ENCODE results near the gene PRKCE. TPM values are rescaled to one million over a fixed set of nuclear protein-coding genes. Genes with fewer than 3 reads are reported as not detected.

PRKCE gene
- total and polyA plus RNA-seq, 7 donors, result 3.0 to 21.9 (median 15.8) TPM

DNA sequence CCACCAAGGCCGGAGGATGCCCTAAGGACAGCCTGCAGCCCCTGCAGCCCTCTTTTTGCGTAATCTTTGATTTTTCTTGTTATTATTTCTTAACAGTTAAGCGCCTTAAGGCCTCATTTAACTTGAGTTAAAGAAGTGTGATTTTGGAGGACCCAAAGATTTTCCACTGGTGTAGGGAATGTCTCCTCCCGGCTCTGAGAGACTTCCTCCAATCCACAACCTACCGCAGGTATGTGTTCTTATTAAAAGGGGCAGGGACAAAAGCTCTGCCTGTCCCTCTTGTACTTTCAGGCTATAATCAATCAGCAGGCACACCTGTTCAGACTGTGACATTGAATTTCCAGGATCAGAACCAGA lies 285.1 kb downstream of the PRKCE start:
- H3K36me3 ChIP-seq, result no peaks in the 10 kb centered on the region
- H3K27me3 ChIP-seq, result no peaks in the 10 kb centered on the region
- peak overlapping the region; percentile 59 to 90 (median 81) for H3K27ac ChIP-seq
- DNase-seq, result no peak
- no peaks in the 10 kb centered on the region for H3K9me3 ChIP-seq
- WGBS, 2 donors, result 57 to 75% methylated on average over 5 of the region's 5 CpGs
- intact Hi-C loops (cut with DNase I), result loop anchor here (1.0 to 5.0 kb wide), 5 partner anchors 52 to 293 kb away; no protein-coding TSS in a partner anchor
- TF ChIP-seq, protein P1, sequence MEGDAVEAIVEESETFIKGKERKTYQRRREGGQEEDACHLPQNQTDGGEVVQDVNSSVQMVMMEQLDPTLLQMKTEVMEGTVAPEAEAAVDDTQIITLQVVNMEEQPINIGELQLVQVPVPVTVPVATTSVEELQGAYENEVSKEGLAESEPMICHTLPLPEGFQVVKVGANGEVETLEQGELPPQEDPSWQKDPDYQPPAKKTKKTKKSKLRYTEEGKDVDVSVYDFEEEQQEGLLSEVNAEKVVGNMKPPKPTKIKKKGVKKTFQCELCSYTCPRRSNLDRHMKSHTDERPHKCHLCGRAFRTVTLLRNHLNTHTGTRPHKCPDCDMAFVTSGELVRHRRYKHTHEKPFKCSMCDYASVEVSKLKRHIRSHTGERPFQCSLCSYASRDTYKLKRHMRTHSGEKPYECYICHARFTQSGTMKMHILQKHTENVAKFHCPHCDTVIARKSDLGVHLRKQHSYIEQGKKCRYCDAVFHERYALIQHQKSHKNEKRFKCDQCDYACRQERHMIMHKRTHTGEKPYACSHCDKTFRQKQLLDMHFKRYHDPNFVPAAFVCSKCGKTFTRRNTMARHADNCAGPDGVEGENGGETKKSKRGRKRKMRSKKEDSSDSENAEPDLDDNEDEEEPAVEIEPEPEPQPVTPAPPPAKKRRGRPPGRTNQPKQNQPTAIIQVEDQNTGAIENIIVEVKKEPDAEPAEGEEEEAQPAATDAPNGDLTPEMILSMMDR (IDR thresholded peaks at IDR 0.05), result no peak
- TF ChIP-seq EP300 (IDR thresholded peaks at IDR 0.05), result no peak
- TF ChIP-seq POLR2A (IDR thresholded peaks at IDR 0.05), result no peak
- TF ChIP-seq POLR2AphosphoS5 (IDR thresholded peaks at IDR 0.05), result no peak
- H3K4me3 ChIP-seq, result no peak overlapping the region
- H3K4me1 ChIP-seq, result peaks cover 0 to 58% (median 37%) of the 10 kb centered on the region in 4 donors

DNA sequence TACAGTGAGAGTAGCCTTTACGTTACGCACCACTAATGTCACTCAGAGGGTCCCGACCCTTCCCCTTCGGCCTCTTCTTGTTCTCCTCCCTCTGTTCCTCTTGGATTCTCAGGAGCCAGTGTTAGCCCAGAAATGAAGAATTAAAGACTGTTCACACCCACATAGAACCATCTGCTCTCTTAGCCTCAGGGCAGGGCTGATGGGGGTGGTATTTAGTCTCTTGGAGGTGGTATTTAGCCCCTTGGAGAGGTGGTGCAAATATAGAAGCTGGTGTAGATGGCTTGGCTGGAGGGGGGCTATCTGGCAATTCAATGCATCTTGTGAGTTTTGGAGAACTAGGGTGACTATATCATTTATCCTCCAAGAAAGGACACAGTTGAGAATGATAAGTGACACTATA lies 286.5 kb downstream of the PRKCE start:
- intact Hi-C loops (cut with DNase I), result loop anchor here (2.0 to 5.0 kb wide), 4 partner anchors 53 to 236 kb away; no protein-coding TSS in a partner anchor
- peak overlapping the region; percentile 65 to 90 (median 81) for H3K27ac ChIP-seq
- no peaks in the 10 kb centered on the region for H3K36me3 ChIP-seq
- peaks cover 0 to 72% (median 48%) of the 10 kb centered on the region in 4 donors for H3K4me1 ChIP-seq
- WGBS, 2 donors, result 93 to 95% methylated on average over 4 of the region's 4 CpGs
- DNase-seq, result no peak
- no peak overlapping the region for H3K4me3 ChIP-seq
- no peaks in the 10 kb centered on the region for H3K27me3 ChIP-seq
- TF ChIP-seq, protein P1 (IDR thresholded peaks at IDR 0.05), result no peak
- TF ChIP-seq POLR2A (IDR thresholded peaks at IDR 0.05), result no peak
- no peak for TF ChIP-seq EP300 (IDR thresholded peaks at IDR 0.05)
- no peak for TF ChIP-seq POLR2AphosphoS5 (IDR thresholded peaks at IDR 0.05)
- H3K9me3 ChIP-seq, result no peaks in the 10 kb centered on the region

DNA sequence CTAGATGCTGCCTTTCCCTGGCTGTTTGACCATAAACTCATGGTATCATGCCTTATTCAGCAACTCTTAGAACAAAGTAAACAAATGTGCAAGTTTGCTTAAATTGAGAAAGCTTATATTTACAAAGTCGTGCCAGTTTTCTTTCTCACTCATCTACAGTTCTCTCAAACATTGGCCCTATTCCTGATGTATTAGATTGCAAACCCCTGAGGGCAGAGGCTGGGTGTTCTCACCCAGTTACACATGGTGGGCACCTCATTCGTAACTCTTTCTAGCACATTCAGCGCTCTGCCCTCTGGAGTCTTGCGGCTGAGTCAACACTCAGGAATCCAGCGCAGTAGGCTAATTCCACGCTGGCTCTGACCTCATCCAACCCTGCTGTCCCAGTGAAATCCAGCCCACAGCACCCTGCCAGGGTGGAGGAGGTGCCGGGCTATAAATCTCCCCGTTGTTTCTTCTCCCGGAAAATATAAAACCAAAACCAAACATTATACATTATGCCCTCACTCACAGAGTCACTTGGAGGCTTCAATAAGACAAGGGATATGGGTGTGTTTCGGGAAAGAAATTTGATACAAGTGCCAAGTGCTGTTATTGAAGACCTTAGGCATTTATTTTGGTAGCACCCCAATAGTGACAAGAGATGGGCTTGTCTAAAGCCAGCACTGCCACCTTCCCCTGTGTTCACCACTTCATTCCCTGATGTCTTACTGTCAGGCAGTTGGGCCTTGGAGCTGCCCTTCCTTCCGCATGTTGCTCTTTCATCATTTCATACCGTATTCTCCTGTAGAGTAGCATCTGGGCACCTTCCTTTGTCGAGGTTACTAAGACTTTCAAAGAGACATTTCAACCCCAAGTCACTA lies 287.4 kb downstream of the PRKCE start:
- Histone ChIP-seq H3K9me3 (no peaks in the 10 kb centered on the region), H3K4me3 (peak overlapping the region in 1 of 4 donors; percentile 4), H3K36me3 (no peaks in the 10 kb centered on the region), H3K27ac (peak overlapping the region; percentile 65 to 90 (median 81)), H3K4me1 (peaks cover 0 to 80% (median 56%) of the 10 kb centered on the region in 4 donors), H3K27me3 (no peaks in the 10 kb centered on the region)
- TF ChIP-seq EP300 (IDR thresholded peaks at IDR 0.05) (peak in 3 of 4 donors; percentile 48 to 84 (median 55)), POLR2AphosphoS5 (IDR thresholded peaks at IDR 0.05) (peak in 3 of 4 donors; percentile 79 to 86 (median 81)), POLR2A (IDR thresholded peaks at IDR 0.05) (no peak)
- TF ChIP-seq, protein P1 (IDR thresholded peaks at IDR 0.05), result no peak
- peak; percentile 92 for DNase-seq
- WGBS, 2 donors, result 15 to 57% methylated on average over 13 of the region's 13 CpGs
- intact Hi-C loops (cut with DNase I), result loop anchor here (5.0 kb wide), 3 partner anchors 122 to 237 kb away; no protein-coding TSS in a partner anchor

DNA sequence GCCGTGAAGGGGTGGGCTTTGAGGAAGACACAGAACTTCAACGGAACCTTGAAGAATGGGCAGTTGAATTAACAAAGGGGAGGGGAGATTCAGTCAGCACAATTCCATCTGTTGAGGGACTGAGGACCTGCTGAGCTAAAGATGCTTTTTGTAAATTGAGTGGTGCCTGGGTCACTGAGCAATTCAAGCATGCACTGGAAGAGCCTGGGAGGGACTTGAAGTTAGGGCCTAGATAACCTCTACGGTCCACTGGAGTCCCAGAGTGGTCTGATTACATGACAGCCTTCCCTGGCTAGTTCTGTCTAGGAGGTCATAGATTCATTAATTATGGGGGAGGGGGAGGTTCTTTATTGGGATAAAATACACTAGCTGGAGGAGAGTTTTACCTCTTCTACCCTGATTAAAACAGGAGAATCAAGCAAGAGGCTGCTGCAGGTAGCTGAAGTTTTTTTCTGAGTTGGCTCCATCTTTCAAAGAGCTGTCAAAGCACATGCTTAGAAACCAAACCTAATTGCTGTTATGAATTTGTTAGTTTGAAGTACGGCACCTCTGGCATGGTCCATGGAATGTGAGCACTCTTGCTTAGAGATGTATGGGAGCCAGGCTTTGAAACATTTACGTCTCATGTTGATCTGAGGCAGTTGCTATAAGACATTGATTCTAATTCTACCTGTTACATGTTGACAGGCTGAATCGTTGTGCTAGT lies 290.2 kb downstream of the PRKCE start:
- Histone ChIP-seq H3K27ac (peak overlapping the region in 2 of 4 donors; percentile 60 to 83), H3K4me1 (peaks cover 0 to 72% (median 56%) of the 10 kb centered on the region in 4 donors), H3K27me3 (no peaks in the 10 kb centered on the region), H3K36me3 (no peaks in the 10 kb centered on the region), H3K9me3 (no peaks in the 10 kb centered on the region), H3K4me3 (no peak overlapping the region)
- TF ChIP-seq POLR2AphosphoS5 (IDR thresholded peaks at IDR 0.05) (no peak), POLR2A (IDR thresholded peaks at IDR 0.05) (no peak), EP300 (IDR thresholded peaks at IDR 0.05) (no peak)
- TF ChIP-seq, protein P1 (IDR thresholded peaks at IDR 0.05), result no peak
- intact Hi-C loops (cut with DNase I), result no loop called here
- 86 to 89% methylated on average over 6 of the region's 6 CpGs for WGBS, 2 donors
- no peak for DNase-seq

All from sigmoid colon (tissue), 7 donors.